H1 (cell line): ENCODE measurements around the gene CACNA1A.

Experiments
- BRCA1 ChIP-seq: IDR thresholded peaks from 2 replicates; pipeline ENCODE4 v1.6.1; 2012; ENCODE audit warnings: low read depth, low read length, improper control_type of control experiment
- EZH2 ChIP-seq: fragments of 200-600 bp; sonication (generic); IDR thresholded peaks from 2 replicates; pipeline ENCODE4 v1.7.1; 2012; ENCODE audit warnings: low read depth, mild to moderate bottlenecking, moderate library complexity, low read length, inconsistent platforms; ENCODE audit not compliant: severe bottlenecking
- HDAC6 ChIP-seq: IDR thresholded peaks from one replicate; pipeline ENCODE4 v1.7.1; 2012; ENCODE audit warnings: low read depth, mild to moderate bottlenecking, inconsistent platforms, low read length, moderate library complexity
- JUND ChIP-seq: IDR thresholded peaks from 2 replicates; pipeline ENCODE4 v1.6.1; 2011; ENCODE audit warnings: mild to moderate bottlenecking, improper control_type of control experiment, low read length
- NANOG ChIP-seq: IDR thresholded peaks from 2 replicates; pipeline ENCODE4 v1.6.1; 2011; ENCODE audit warnings: low read length, low read depth, mild to moderate bottlenecking, inconsistent platforms; ENCODE audit not compliant: insufficient read depth, poor library complexity, severe bottlenecking
- PHF8 ChIP-seq: fragments of 200-600 bp; sonication (generic); conservative IDR thresholded peaks from 2 replicates; pipeline ENCODE4 v1.7.1; 2012; ENCODE audit warnings: low read depth, mild to moderate bottlenecking, inconsistent platforms, low read length, moderate library complexity
- POLR2AphosphoS5 ChIP-seq: IDR thresholded peaks from 2 replicates; pipeline ENCODE4 v1.6.1; 2011; ENCODE audit warnings: low read depth, low read length
- RNF2 ChIP-seq: fragments of 200-900, 300-1000 bp; sonication (generic); IDR thresholded peaks from 2 replicates; pipeline ENCODE4 v1.7.1; 2016; ENCODE audit warnings: borderline replicate concordance, low read depth, mild to moderate bottlenecking, antibody characterized with exemption, low read length; ENCODE audit not compliant: poor library complexity, severe bottlenecking; ENCODE audit errors: missing control alignments
- SP1 ChIP-seq: IDR thresholded peaks from 2 replicates; pipeline ENCODE4 v1.6.1; 2011; ENCODE audit warnings: low read depth, low read length
- TBP ChIP-seq: IDR thresholded peaks from 2 replicates; pipeline ENCODE4 v1.6.1; 2011; ENCODE audit warnings: low read depth, low read length, improper control_type of control experiment
- TF ChIP-seq, protein P1 (sequence below), 3 experiments: IDR thresholded peaks; 1 replicate in 2 of 3; 2 replicates in 1 of 3; pipeline versions ENCODE4 v1.5.1 to v1.6.1; 2011; ENCODE audit warnings: low read length in 3 of 3, mild to moderate bottlenecking in 3 of 3, inconsistent platforms in 2 of 3, low read depth in 1 of 3, moderate library complexity in 1 of 3; ENCODE audit not compliant: insufficient read depth in 1 of 3; ENCODE audit errors: control extremely low read depth in 1 of 3

DNA sequence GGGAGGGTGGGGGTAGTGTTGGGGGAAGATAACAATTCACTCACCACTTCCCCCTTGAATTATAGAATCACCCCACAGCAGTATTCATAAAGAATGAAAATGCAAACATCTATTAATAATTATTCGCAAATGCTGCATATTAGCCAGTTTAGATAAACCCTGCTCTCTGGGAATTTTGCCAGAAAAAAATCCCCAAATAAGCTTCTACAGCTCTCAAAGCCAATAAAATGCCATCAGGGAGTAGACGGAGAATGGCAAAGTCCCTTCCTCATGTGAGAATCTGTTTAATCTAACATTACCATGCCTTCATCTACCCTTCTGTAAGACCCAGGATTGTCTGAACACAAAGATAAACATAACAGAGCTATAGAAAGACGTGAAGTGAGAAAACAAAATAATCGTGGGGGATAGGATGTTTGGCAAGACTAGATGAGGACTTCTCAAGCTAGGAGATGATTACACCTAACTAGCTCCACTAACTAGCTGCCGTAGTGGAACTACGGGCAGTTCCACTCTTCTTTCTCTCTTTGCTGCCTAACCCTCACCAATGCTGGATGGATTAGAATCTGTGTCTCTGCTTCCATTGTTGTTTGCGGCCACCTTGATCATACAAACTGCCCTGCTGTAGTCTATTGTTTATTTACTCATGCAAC is 32.4 kb upstream of the CACNA1A start:
- TF ChIP-seq TBP (no peak), JUND (no peak), HDAC6 (no peak), SP1 (no peak), BRCA1 (no peak), POLR2AphosphoS5 (no peak), PHF8 (no peak), EZH2 (no peak), RNF2 (no peak), NANOG (no peak)
- TF ChIP-seq, protein P1, sequence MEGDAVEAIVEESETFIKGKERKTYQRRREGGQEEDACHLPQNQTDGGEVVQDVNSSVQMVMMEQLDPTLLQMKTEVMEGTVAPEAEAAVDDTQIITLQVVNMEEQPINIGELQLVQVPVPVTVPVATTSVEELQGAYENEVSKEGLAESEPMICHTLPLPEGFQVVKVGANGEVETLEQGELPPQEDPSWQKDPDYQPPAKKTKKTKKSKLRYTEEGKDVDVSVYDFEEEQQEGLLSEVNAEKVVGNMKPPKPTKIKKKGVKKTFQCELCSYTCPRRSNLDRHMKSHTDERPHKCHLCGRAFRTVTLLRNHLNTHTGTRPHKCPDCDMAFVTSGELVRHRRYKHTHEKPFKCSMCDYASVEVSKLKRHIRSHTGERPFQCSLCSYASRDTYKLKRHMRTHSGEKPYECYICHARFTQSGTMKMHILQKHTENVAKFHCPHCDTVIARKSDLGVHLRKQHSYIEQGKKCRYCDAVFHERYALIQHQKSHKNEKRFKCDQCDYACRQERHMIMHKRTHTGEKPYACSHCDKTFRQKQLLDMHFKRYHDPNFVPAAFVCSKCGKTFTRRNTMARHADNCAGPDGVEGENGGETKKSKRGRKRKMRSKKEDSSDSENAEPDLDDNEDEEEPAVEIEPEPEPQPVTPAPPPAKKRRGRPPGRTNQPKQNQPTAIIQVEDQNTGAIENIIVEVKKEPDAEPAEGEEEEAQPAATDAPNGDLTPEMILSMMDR (IDR thresholded peaks at IDR 0.05; ENCODE audit: control extremely low read depth in 1 of 3, insufficient read depth in 1 of 3, low read depth in 1 of 3, low read length in 3 of 3), result no peak
